Cardiac fibroblast (primary cell): Measurements from ENCODE around the gene CERS3.
A peak's percentile ranks its signal among the peaks of the same experiment; 100 is the strongest.

Experiments used
- DNase-seq, 2 donors: peaks; one replicate each; pipeline versions ENCODE4 v3.0.0 to v3.0.0-alpha.2; 2010; ENCODE audit warnings: low read depth in 2 of 2
- H3K4me3 ChIP-seq, 2 donors: replicated peaks in 1 of 2; 1 replicate in 1 of 2; 2 replicates in 1 of 2; pipeline ENCODE4 v1.5.1; 2011; ENCODE audit warnings: low read depth in 2 of 2, low read length in 2 of 2, mild to moderate bottlenecking in 2 of 2, moderate library complexity in 1 of 2
- CTCF ChIP-seq: IDR thresholded peaks from one replicate; pipeline ENCODE4 v1.5.1; 2011; ENCODE audit warnings: low read depth, mild to moderate bottlenecking, low read length, inconsistent platforms

Gene CERS3

GRCh38 chr15:100531823-100532327 lies 3.1 kb upstream of the CERS3 start:
- DNase-seq: no peak
- no peak for TF ChIP-seq CTCF
- no peak overlapping the region for H3K4me3 ChIP-seq

DNA sequence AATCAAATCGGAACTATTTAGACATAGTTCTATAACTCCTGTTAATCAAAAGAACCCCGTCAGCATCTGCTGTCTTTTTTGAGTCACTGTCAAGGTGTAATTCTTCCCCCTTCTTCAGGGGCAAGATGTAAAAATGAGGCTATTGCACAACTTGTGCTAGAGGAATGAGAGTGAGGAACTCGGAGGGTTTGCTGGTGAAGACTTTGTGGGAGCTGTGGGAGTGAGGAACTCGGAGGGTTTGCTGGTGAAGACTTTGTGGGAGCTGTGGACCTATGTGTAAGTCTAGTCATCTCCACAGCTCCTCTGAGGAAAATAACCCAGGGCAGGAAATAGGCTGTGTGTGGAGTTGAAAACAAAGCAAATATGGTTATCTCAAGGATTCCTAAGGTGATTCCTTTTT lies 2.5 kb upstream of the CERS3 start:
- H3K4me3 ChIP-seq: no peak overlapping the region
- no peak for DNase-seq
- TF ChIP-seq CTCF: no peak

DNA sequence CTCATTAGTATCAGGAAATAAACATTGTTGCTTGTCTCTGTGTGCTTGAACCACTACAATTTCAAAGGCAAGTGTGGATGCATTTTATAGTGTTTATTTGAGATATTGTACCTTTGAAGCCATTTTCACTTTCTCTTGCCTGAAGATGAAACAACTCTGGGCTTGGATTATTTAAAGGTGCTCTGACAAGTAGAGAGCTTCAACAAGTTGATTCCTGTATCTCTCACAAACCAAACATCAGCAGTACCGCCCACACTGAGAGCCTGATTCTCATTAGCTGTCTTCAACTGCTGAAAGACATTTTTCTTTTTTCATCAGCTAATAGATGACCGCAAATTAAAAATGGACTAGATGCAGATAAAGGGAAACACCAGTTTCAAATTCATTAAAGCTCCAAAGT lies 806 bp upstream of the CERS3 start:
- no peak overlapping the region for H3K4me3 ChIP-seq
- DNase-seq: no peak
- TF ChIP-seq CTCF: no peak

DNA sequence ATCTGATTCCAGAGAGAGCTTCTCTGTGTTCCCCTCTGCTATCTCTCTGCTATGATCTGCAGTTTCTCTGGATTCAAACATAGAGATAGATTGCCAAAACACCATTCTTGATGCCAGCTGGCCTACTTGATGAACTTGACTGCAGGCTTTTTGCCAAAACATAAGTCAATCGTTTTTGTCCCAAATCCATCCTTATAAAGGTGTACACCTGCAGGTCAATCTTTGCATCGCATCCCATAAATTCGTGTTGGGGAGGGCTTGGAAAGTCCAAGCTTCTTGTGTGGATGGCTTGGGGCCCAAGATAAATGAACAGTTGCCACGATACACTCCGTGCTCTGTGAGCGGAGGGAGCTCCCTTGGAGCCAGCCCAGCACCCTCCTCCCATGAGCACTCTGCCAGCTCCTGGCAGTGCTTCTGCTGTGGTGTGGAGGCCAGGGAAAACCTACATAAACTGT lies 2.7 kb downstream of the CERS3 start:
- peak in 1 of 2 donors; percentile 41 for DNase-seq
- no peak overlapping the region for H3K4me3 ChIP-seq
- no peak for TF ChIP-seq CTCF

- H3K4me3 ChIP-seq: no peak overlapping the region
- TF ChIP-seq CTCF: no peak
- DNase-seq: no peak
These were observed 3.3 kb downstream of the CERS3 start for GRCh38 chr15:100525436-100525835.

DNA sequence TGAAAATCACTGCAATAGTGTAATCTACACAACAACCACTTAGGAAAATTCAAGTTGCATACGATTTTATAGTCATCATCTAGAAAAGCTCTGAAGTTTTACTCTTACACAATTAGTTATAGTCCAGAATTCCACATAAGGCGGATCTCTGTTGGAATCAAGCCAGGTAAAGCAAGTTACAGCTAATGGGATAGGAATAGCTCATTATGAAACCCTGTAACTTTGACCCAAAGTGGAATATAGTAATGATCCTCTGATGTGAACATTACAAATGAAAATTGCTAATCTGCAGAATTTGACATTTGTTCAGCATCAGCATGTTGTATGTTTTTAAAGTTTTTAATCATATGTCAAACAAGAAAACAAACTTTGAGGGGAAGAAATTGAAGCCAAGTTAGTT lies 4.4 kb downstream of the CERS3 start:
- DNase-seq: no peak
- H3K4me3 ChIP-seq: no peak overlapping the region
- TF ChIP-seq CTCF: no peak

- TF ChIP-seq CTCF: no peak
- no peak overlapping the region for H3K4me3 ChIP-seq
- no peak for DNase-seq
These were observed 6.8 kb downstream of the CERS3 start for GRCh38 chr15:100521907-100522306.
